Transverse colon (tissue), 4 donors: Measurements from ENCODE around the gene KIR2DL1.

ENCODE experiments used
- CTCF ChIP-seq, 5 experiments: fragments of 200-600 bp in 3 of 5; fragments of 450-650 bp in 2 of 5; sonication (generic) in 3 of 5; IDR thresholded peaks; 1 replicate in 2 of 5; 2 replicates in 3 of 5; pipeline ENCODE4 v1.5.1; 2016 to 2017; ENCODE audit warnings: antibody characterized with exemption in 5 of 5, inconsistent platforms in 3 of 5, mild to moderate bottlenecking in 2 of 5, moderate library complexity in 1 of 5
- EP300 ChIP-seq: sonication (generic); formaldehyde crosslinking; IDR thresholded peaks from one replicate; pipeline ENCODE4 v1.6.1; 2017; ENCODE audit warnings: antibody characterized with exemption, low read depth
- POLR2A ChIP-seq: fragments of 450-650 bp; IDR thresholded peaks from one replicate; pipeline ENCODE4 v1.6.1; 2016; ENCODE audit warnings: antibody characterized with exemption, mild to moderate bottlenecking, moderate library complexity
- POLR2AphosphoS5 ChIP-seq, 3 donors: sonication (generic); formaldehyde crosslinking; IDR thresholded peaks; one replicate each; pipeline ENCODE4 v1.6.1; 2016; ENCODE audit warnings: antibody characterized with exemption in 3 of 3

GRCh38 chr19:54792814-54793213 lies 23.2 kb downstream of the KIR2DL1 start:
- TF ChIP-seq POLR2A: no peak
- TF ChIP-seq CTCF (IDR thresholded peaks at IDR 0.05): no peak
- no peak for TF ChIP-seq POLR2AphosphoS5 (IDR thresholded peaks at IDR 0.05)
- TF ChIP-seq EP300: no peak
